Ovary (tissue), 9 donors: Measurements from ENCODE around the gene C8B. TPM values are rescaled to one million over a fixed set of nuclear protein-coding genes. Genes with fewer than 3 reads are reported as not detected.

Experiments
- DNase-seq, 5 donors: peaks; one replicate each; pipeline ENCODE4 v3.0.0-alpha.2; 2019 to 2020
- H3K27ac ChIP-seq, 2 donors: fragments of 200-600 bp; one replicate each; pipeline versions ENCODE4 v1.5.1 to v1.8.0; 2019 to 2022
- H3K27me3 ChIP-seq: fragments of 200-600 bp; one replicate; pipeline ENCODE4 v1.8.0; 2022
- H3K36me3 ChIP-seq: fragments of 200-600 bp; sonication (generic); one replicate; pipeline ENCODE4 v1.5.1; 2019
- H3K4me1 ChIP-seq: one replicate; pipeline ENCODE4 v1.8.1; 2013; ENCODE audit warnings: mild to moderate bottlenecking, moderate library complexity; ENCODE audit not compliant: insufficient read depth
- H3K4me3 ChIP-seq: fragments of 200-600 bp; sonication (generic); one replicate; pipeline ENCODE4 v1.5.1; 2017
- H3K9me3 ChIP-seq, 2 donors: fragments of 200-600 bp in 1 of 2; sonication (generic) in 1 of 2; one replicate each; pipeline versions ENCODE4 v1.5.1 to v1.8.1; 2013 to 2019; ENCODE audit warnings: mild to moderate bottlenecking in 1 of 2, moderate library complexity in 1 of 2
- CTCF ChIP-seq, 3 donors: fragments of 450-650 bp in 2 of 3; fragments of 200-600 bp in 1 of 3; IDR thresholded peaks; one replicate each; pipeline versions ENCODE4 v1.5.1 to v1.8.0; 2016 to 2022; ENCODE audit warnings: antibody characterized with exemption in 3 of 3, mild to moderate bottlenecking in 1 of 3
- EP300 ChIP-seq: sonication (generic); formaldehyde crosslinking; IDR thresholded peaks from one replicate; pipeline ENCODE4 v1.6.1; 2017; ENCODE audit warnings: antibody characterized with exemption
- POLR2A ChIP-seq: fragments of 450-650 bp; IDR thresholded peaks from one replicate; pipeline ENCODE4 v1.6.1; 2017; ENCODE audit warnings: antibody characterized with exemption, mild to moderate bottlenecking, moderate library complexity
- WGBS, 3 donors: extraction: QIAGEN DNeasy Blood & Tissue Kit in 1 of 3; methylation state at CpG; one replicate each; pipeline versions ENCODE4 v1.1.5 to v1.1.7; 2013 to 2017; 5-methylcytosine and 5-hydroxymethylcytosine counted together
- intact Hi-C, 4 donors: fragments of 100-400 bp; cut with DNase I; formaldehyde crosslinking; loops; one replicate each; pipeline versions ENCODE4 v1.11.0 to v1.15.1; 2022 to 2023
- polyA plus RNA-seq, 2 donors: library from polyadenylated mRNA; stranded (reverse); fragments of 200-250 nt in 1 of 2; fragments of 350-450 nt in 1 of 2; fragmentation: Illumina TruSeq in 1 of 2; extraction: RNeasy Lipid Tissue Mini Kit (QIAGEN cat#74804) in 1 of 2; gene quantifications; one replicate each; pipeline ENCODE4 v1.2.3, GENCODE V29; 2013 to 2014
- total RNA-seq, 7 donors: library from RNA; depleted of rRNA in 2 of 7; stranded (reverse); fragments of >200 nt in 2 of 7; fragmentation: NEBNext Ultra II Directional in 3 of 7; extraction: Animal tissue kit (Norgen Biotek cat#: 25700) in 3 of 7; gene quantifications; one replicate each; pipeline versions ENCODE4 v1.1.0 to v1.2.4, GENCODE V29; 2016 to 2023
- donor health status: DM: no; HTN: no; CAD: no; lungs with moderate emphysema.
- donor health status: DM: no; HTN: no; CAD: no.
- donor health status: Bipolar disorder and iron deficiency.
- donor health status: DM: yes; HTN: yes; CAD: no.
- donor health status: DM: no; HTN: no; CAD: no.
- donor health status: DM: yes; HTN: yes; CAD: no.

The C8B gene
- total and polyA plus RNA-seq, 9 donors: 0.13 TPM; not detected in 8

GRCh38 chr1:56925193-56925592, 40.6 kb downstream of the C8B start:
- intact Hi-C loops: no loop called here
- Histone ChIP-seq H3K27ac (no peak overlapping the region), H3K4me3 (no peak overlapping the region), H3K36me3 (no peaks in the 10 kb centered on the region), H3K9me3 (no peaks in the 10 kb centered on the region), H3K27me3 (no peaks in the 10 kb centered on the region), H3K4me1 (no peaks in the 10 kb centered on the region)
- DNase-seq: no peak
- no peak for TF ChIP-seq POLR2A

GRCh38 chr1:56924116-56924515, 41.7 kb downstream of the C8B start:
- DNase-seq: no peak
- Histone ChIP-seq H3K4me1 (no peaks in the 10 kb centered on the region), H3K27me3 (no peaks in the 10 kb centered on the region), H3K36me3 (no peaks in the 10 kb centered on the region), H3K9me3 (no peaks in the 10 kb centered on the region), H3K27ac (no peak overlapping the region), H3K4me3 (no peak overlapping the region)
- TF ChIP-seq POLR2A (no peak), EP300 (no peak), CTCF (IDR thresholded peaks at IDR 0.05) (no peak)
- intact Hi-C loops: no loop called here
- WGBS, 3 donors: 74 to 78% (median 76%) methylated on average over 5 of the region's 5 CpGs

- TF ChIP-seq CTCF (IDR thresholded peaks at IDR 0.05): no peak
- Histone ChIP-seq H3K27ac (no peak overlapping the region), H3K4me1 (no peaks in the 10 kb centered on the region), H3K36me3 (no peaks in the 10 kb centered on the region), H3K4me3 (no peak overlapping the region), H3K27me3 (no peaks in the 10 kb centered on the region), H3K9me3 (no peaks in the 10 kb centered on the region)
- DNase-seq: no peak
- intact Hi-C loops: no loop called here
- WGBS, 3 donors: 53 to 76% (median 63%) methylated on average over 3 of the region's 3 CpGs
Measured at GRCh38 chr1:56923201-56923600, 42.6 kb downstream of the C8B start.

- WGBS, 3 donors: 91 to 100% (median 91%) methylated on average over 1 of the region's 1 CpG
- Histone ChIP-seq H3K36me3 (no peaks in the 10 kb centered on the region), H3K4me3 (no peak overlapping the region), H3K4me1 (no peaks in the 10 kb centered on the region), H3K27ac (no peak overlapping the region), H3K9me3 (no peaks in the 10 kb centered on the region), H3K27me3 (no peaks in the 10 kb centered on the region)
- TF ChIP-seq EP300: no peak
- no peak for TF ChIP-seq POLR2A
- no peak for TF ChIP-seq CTCF (IDR thresholded peaks at IDR 0.05)
- no peak for DNase-seq
- intact Hi-C loops: no loop called here
Measured at GRCh38 chr1:56922507-56922906, 43.3 kb downstream of the C8B start.

GRCh38 chr1:56922070-56922469, 43.7 kb downstream of the C8B start:
- intact Hi-C loops: no loop called here
- Histone ChIP-seq H3K9me3 (no peaks in the 10 kb centered on the region), H3K4me1 (no peaks in the 10 kb centered on the region), H3K27ac (no peak overlapping the region), H3K27me3 (no peaks in the 10 kb centered on the region), H3K36me3 (no peaks in the 10 kb centered on the region), H3K4me3 (no peak overlapping the region)
- TF ChIP-seq CTCF (IDR thresholded peaks at IDR 0.05) (no peak), EP300 (no peak), POLR2A (no peak)
- no peak for DNase-seq
- WGBS, 3 donors: 82 to 89% (median 86%) methylated on average over 4 of the region's 4 CpGs
